GM03348 (cell line): Measurements from ENCODE around the gene SEMA5A.

Experiments
- DNase-seq: peaks from one replicate; pipeline ENCODE4 v3.0.0; 2012; ENCODE audit warnings: low spot score

Gene SEMA5A

GRCh38 chr5:9212605-9213004, 333.3 kb downstream of the SEMA5A start:
- DNase-seq: peak; percentile 20

GRCh38 chr5:9209846-9210492, 335.9 kb downstream of the SEMA5A start:
- DNase-seq: no peak

- DNase-seq: peak; percentile 43
These were observed 338.0 kb downstream of the SEMA5A start for GRCh38 chr5:9207817-9208418.

GRCh38 chr5:9202636-9203035, 343.2 kb downstream of the SEMA5A start:
- no peak for DNase-seq

GRCh38 chr5:9201761-9202160, 344.1 kb downstream of the SEMA5A start:
- DNase-seq: no peak

GRCh38 chr5:9201011-9201410, 344.9 kb downstream of the SEMA5A start:
- no peak for DNase-seq

GRCh38 chr5:9198394-9198793, 347.5 kb downstream of the SEMA5A start:
- DNase-seq: no peak

GRCh38 chr5:9197881-9198260, 348.0 kb downstream of the SEMA5A start:
- no peak for DNase-seq

GRCh38 chr5:9196403-9197227, 349.3 kb downstream of the SEMA5A start:
- peak; percentile 14 for DNase-seq

GRCh38 chr5:9194509-9194908, 351.4 kb downstream of the SEMA5A start:
- peak; percentile 73 for DNase-seq

GRCh38 chr5:9192266-9192665, 353.6 kb downstream of the SEMA5A start:
- DNase-seq: no peak

- DNase-seq: no peak
These were observed 356.2 kb downstream of the SEMA5A start for GRCh38 chr5:9189681-9190080.

GRCh38 chr5:9188956-9189355, 356.9 kb downstream of the SEMA5A start:
- DNase-seq: no peak

- peak; percentile 42 for DNase-seq
These were observed 357.7 kb downstream of the SEMA5A start for GRCh38 chr5:9188131-9188530.

GRCh38 chr5:9187614-9188013, 358.3 kb downstream of the SEMA5A start:
- DNase-seq: no peak

- no peak for DNase-seq
These were observed 359.8 kb downstream of the SEMA5A start for GRCh38 chr5:9186069-9186468.

- DNase-seq: no peak
These were observed 361.9 kb downstream of the SEMA5A start for GRCh38 chr5:9183992-9184391.

- no peak for DNase-seq
These were observed 362.8 kb downstream of the SEMA5A start for GRCh38 chr5:9182899-9183695.

GRCh38 chr5:9176641-9177040, 369.2 kb downstream of the SEMA5A start:
- no peak for DNase-seq

- DNase-seq: no peak
These were observed 371.4 kb downstream of the SEMA5A start for GRCh38 chr5:9174446-9174845.

- DNase-seq: peak; percentile 65
These were observed 372.4 kb downstream of the SEMA5A start for GRCh38 chr5:9173281-9174048.

- DNase-seq: no peak
These were observed 375.8 kb downstream of the SEMA5A start for GRCh38 chr5:9170026-9170425.
